H1 (cell line): Measurements from ENCODE around the gene SP4. TPM values are rescaled to one million over a fixed set of nuclear protein-coding genes. Genes with fewer than 3 reads are reported as not detected.

Source experiments
- CHD2 ChIP-seq: IDR thresholded peaks from 2 replicates; pipeline ENCODE4 v1.6.1; 2012; ENCODE audit warnings: low read length, improper control_type of control experiment
- CHD7 ChIP-seq: fragments of 300-600 bp; sonication (generic); IDR thresholded peaks from 2 replicates; pipeline ENCODE4 v1.7.1; 2012; ENCODE audit warnings: low read length, moderate library complexity, mild to moderate bottlenecking, inconsistent platforms; ENCODE audit not compliant: insufficient replicate concordance
- FOSL1 ChIP-seq: IDR thresholded peaks from 2 replicates; pipeline ENCODE4 v1.6.1; 2011; ENCODE audit warnings: mild to moderate bottlenecking, low read depth, low read length, moderate library complexity; ENCODE audit not compliant: insufficient read depth
- SIRT6 ChIP-seq: IDR thresholded peaks from one replicate; pipeline ENCODE4 v1.7.1; 2012; ENCODE audit warnings: low read length, inconsistent platforms
- SIX5 ChIP-seq: IDR thresholded peaks from 2 replicates; pipeline ENCODE4 v1.6.1; 2011; ENCODE audit warnings: mild to moderate bottlenecking, low read depth, low read length
- SUZ12 ChIP-seq: fragments of 200-600 bp; sonication (generic); IDR thresholded peaks from 2 replicates; pipeline ENCODE4 v1.6.1; 2012; ENCODE audit warnings: mild to moderate bottlenecking, inconsistent platforms, low read length, moderate library complexity, mixed read lengths
- polyA plus RNA-seq, 7 experiments: library from polyadenylated mRNA; depleted of rRNA in 3 of 7; stranded (reverse) in 5 of 7; unstranded in 2 of 7; fragments of >200 nt in 5 of 7; fragments of 200-250 nt in 2 of 7; gene quantifications; 1 replicate in 5 of 7; 2 replicates in 1 of 7; 4 replicates in 1 of 7; pipeline versions ENCODE4 v1.2.1 to v1.2.3, GENCODE V29; 2011 to 2013; ENCODE audit warnings: missing spikeins in 2 of 7, mixed read lengths in 2 of 7
- total RNA-seq: library from RNA; stranded (reverse); fragmentation: NEBNext Ultra II Directional; extraction: Animal tissue kit (Norgen Biotek cat#: 25700); gene quantifications from 2 replicates; pipeline ENCODE4 v1.2.1, GENCODE V29; 2021

Gene SP4
- total and polyA plus RNA-seq, 2 of the 8 experiments (the other 6 are each of a cell fraction or from before 2014, with no cell fraction given) = 10.0 to 24.0 TPM

GRCh38 chr7:21401944-21402343 lies 25.9 kb upstream of the SP4 start (continued):
- TF ChIP-seq CHD7 = no peak
- TF ChIP-seq SIRT6 = no peak
- no peak for TF ChIP-seq CHD2
- TF ChIP-seq FOSL1 = no peak
- TF ChIP-seq SIX5 = no peak
- no peak for TF ChIP-seq SUZ12
